Fibroblast of the conjunctiva (primary cell): ENCODE data around the gene CCM2.
A peak's percentile ranks its signal among the peaks of the same experiment; 100 is the strongest.
"Not testable (repeated sequence)": the region's sequence is repeated elsewhere in the genome, so short reads cannot be mapped to it uniquely, and the experiment has no call there.

Experiments
- DNase-seq: peaks from one replicate; pipeline ENCODE4 v3.0.0-alpha.2; 2010; ENCODE audit warnings: low read depth

Gene CCM2

DNA sequence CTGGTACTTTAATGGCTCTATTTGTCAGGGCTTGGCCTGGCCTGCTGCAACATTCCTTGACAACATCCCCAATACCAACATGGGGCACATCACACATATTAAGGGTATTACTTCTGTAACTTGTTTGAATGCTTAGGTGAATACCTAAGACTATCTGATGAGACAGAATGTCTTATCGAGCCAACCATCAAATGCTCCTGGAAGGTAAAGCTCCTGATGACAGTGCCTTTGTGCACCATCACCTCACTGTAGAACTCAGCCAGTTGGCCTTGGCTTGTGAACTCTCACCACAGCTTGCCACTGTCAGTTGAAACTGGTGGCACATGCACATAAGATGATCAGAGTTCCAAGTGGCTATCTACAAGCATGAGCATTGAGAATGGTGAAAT, 17.5 kb upstream of the CCM2 start:
- DNase-seq, result no peak

GRCh38 chr7:44982970-44983369, 17.0 kb upstream of the CCM2 start:
- DNase-seq, result no peak

GRCh38 chr7:44983742-44984477, 16.1 kb upstream of the CCM2 start:
- no peak for DNase-seq

DNA sequence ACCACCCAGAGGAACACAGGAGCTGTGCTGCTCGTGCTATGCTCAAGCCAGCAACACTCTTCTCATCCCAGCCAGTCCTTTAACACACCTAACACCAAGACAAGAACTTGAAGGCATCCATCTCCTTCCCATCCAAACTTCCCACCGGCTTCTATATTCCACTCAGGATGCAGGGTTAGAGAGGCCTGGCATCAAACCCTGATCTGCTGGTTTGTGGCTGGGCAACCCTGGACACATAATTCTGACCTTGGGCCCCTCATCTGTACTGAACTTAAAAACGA, 15.6 kb upstream of the CCM2 start:
- DNase-seq, result no peak

DNA sequence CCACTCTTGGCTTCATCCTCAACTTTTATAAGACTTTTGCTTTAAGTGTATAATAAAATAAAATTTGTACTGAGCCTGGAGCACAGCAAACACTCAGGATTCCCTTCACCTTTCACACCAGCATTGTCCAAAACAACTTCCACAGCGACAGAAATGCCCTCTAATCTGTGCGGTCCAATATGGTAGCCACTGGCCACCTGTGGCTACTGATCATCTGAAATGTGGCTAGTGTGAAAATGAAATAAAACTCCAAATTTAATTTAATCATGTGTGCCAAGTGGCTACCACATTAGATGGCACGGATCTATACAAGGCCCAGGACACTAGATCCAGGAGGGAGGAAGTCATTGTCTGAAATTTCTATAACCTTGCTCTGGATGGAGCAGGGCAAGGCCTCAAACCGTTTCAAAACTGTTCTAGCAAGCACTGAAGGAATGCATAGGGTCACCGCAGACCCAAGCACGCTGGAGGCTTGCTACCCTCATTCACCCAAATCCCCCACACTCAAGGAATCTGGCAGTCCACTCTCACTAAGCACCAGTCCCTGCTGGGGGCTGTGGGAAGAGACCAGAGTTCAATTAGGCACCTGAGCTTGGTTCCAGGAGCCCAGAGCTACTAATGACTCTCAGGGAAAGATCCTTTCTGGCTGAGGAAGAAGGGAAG, 14.8 kb upstream of the CCM2 start:
- no peak for DNase-seq

DNA sequence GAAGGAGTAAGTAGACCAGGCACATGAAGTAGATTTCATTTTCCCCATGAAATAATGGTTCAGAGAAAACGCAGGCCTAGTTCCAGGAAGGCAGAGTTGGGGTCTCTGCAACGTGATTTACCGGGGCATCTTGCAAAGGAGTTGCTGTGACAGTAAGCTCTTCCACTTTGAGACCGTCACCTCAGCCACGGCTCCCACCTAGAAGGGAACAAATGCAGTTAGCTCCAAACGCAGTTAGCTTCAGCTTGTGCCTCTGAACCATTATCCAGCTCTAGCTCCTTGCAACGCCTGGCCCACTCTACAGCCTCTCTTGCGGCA, 14.1 kb upstream of the CCM2 start:
- no peak for DNase-seq

- peak; percentile 88 for DNase-seq
These were observed 13.6 kb upstream of the CCM2 start for GRCh38 chr7:44986218-44987053.

DNA sequence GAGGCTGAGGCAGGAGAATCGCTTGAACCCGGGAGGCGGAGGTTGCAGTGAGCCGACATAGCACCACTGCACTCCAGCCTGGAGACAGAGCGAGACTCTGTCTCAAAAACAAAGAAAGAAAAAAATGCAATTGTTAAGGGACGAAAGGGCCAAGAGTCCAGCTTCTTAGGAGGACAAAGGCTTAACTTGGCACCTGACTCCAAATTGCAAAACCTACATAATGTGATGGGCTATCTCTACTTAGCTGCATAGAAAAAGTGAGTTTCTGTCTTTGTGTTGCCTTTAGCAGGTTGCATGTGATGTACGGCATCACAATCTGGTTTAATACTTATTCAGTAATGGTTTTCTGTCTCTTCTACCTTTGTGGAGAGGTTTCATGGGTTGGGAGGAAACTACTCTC, 12.5 kb upstream of the CCM2 start:
- DNase-seq, result no peak

- DNase-seq, result no peak
These were observed 12.0 kb upstream of the CCM2 start for GRCh38 chr7:44987996-44988395.

DNA sequence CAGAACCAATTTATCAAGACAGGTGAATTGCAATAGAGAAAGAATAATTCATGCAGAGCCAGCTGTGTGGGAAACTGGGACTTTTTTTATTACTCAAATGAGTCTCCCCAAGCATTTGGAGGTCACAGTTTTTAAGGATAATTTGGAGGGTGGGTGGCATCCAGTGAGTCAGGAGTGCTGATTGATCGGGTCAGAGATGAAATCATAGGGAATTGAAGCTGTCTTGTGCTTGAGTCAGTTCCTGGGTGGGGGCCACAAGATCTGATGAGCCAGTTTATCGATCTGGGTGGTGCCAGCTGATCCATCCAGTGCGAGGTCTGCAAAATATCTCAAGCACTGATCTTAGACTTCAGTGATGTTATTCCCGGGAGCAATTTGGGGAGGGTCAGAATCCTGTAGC, 11.3 kb upstream of the CCM2 start:
- DNase-seq, result no peak

- DNase-seq, result no peak
These were observed 10.9 kb upstream of the CCM2 start for GRCh38 chr7:44989132-44989531.

DNA sequence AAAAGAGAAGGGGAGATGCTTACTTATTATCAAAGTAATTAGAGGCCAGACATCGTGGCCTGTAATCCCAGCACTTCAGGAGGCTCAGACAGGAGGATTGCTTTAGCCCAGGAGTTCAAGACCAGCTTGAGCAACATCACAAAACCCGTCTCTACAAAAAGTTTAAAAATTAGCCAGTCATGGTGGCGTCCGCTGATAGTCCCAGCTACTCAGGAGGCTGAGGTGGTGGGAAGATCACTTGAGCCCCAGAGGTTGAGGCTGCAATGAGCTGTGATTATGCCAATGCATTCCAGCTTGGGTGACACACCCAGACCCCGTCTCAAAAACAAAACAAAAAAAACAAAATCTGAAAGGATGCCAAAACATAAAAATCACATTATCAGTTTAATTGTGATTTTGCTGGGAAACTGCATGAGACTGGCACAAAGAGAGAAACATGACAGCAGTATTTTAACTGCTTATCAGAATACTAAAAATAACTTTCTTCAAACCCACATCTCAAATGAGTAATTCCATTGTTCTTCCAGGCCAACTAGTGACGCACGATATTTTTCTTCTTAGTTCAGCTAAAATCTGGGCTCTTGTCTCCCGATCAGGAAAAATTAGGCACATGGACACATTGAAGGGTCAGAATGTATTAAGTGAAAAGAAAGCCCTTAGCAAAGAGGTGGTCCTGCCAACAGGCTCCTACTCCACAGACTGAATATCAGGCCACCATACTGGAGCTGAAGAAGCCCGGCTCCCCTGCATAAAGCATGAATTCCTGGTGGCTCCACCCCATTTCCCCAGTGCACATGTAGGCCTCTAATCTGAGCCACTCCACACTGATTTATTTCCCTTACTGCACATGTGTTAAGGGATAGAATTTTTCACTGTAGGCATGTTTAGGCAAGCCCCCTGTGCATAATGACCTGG, 9.6 kb upstream of the CCM2 start:
- DNase-seq, result no peak

GRCh38 chr7:44992004-44992795, 7.8 kb upstream of the CCM2 start:
- not testable (repeated sequence) for DNase-seq

DNA sequence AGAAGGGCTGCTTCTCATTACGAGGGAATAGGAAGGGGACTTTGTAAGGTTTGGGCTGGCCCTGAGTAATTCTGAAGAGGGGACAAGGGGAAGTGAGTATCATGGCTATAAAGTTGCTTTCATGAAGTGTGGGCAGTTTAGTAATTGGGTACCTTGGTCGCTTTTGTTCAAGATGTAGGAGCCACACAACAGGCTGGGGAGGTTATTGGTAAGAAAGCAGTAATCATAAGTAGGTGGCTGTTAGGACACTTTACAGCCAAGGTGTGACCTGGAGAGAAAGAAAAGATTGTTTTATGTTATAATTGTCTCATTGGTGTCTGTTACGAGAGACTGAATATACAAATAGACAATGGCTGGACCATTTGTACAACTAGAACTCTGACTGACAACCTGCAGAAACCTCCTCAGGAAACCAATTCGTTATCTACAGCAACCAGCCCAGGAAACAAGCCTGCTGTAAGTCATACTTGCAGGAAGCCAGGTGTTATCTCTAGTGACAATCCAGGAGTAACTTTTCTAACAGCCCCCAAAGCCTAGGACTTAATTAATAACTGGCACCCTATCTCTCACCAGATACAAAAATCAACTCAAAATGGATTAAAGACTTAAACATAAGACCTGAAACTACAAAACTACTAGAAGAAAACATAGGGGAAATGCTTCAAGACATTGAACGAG, 5.0 kb upstream of the CCM2 start:
- DNase-seq, result no peak

- no peak for DNase-seq
These were observed 4.2 kb upstream of the CCM2 start for GRCh38 chr7:44995555-44996493.

- no peak for DNase-seq
These were observed 1.7 kb upstream of the CCM2 start for GRCh38 chr7:44998153-44998871.

DNA sequence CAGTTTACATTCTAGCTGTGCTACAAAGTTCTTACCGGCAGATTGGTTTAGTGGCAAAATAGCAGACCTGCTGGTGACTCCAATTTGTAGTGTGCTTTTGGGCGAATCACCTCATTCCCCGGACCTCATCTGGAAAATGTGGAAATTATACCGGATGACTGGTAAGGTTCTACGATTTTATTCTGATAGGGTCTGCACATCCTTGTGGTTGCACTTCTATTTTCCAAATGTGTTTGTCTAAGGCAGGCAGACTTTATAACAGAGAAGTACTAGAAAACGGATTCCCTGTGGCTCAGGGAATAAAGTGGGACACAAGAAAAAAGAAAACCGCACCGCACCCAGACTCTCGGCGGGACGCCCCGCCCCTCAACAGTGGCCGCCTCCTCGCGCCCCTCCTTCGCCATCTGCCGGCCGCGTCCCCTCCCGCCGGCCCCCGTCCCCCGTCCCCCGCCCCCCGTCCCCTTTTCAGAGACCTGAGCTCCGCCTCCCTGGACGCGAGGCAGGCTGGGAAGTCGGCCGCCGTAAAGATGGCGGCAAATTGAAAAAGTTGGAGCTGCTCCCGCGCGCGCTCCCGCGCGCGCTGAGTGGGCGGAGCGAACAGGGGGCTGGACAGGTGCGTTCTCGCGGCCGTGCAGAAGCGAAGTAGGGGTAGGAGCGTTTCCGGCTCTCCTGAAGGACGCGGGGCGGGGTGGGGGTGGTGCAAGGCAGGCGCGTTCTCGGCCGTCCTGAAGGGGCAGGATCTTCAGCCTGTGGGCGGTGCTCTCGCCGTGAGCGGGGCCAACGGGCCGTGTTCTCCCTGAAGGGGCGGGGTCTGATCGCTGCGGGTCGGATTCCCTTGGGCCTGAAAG, 532 bp upstream of the CCM2 start:
- peak; percentile 99 for DNase-seq

GRCh38 chr7:45001138-45001694, 1.2 kb downstream of the CCM2 start:
- DNase-seq, result no peak
